AG10803 (cell line): Measurements from ENCODE around the gene APH1A.
A peak's percentile ranks its signal among the peaks of the same experiment; 100 is the strongest.
"Not testable (repeated sequence)": the region's sequence is repeated elsewhere in the genome, so short reads cannot be mapped to it uniquely, and the experiment has no call there.

ENCODE experiments used
- DNase-seq: peaks from one replicate; pipeline ENCODE4 v3.0.0; 2010; ENCODE audit warnings: low read depth
- H3K4me3 ChIP-seq: 2 replicates; pipeline ENCODE4 v1.5.1; 2011; ENCODE audit warnings: mild to moderate bottlenecking, low read length, control low read depth
- TF ChIP-seq, protein P1 (sequence below): conservative IDR thresholded peaks from 2 replicates; pipeline ENCODE4 v1.5.1; 2011; ENCODE audit warnings: mild to moderate bottlenecking, low read length, control low read depth, inconsistent platforms

Gene APH1A

DNA sequence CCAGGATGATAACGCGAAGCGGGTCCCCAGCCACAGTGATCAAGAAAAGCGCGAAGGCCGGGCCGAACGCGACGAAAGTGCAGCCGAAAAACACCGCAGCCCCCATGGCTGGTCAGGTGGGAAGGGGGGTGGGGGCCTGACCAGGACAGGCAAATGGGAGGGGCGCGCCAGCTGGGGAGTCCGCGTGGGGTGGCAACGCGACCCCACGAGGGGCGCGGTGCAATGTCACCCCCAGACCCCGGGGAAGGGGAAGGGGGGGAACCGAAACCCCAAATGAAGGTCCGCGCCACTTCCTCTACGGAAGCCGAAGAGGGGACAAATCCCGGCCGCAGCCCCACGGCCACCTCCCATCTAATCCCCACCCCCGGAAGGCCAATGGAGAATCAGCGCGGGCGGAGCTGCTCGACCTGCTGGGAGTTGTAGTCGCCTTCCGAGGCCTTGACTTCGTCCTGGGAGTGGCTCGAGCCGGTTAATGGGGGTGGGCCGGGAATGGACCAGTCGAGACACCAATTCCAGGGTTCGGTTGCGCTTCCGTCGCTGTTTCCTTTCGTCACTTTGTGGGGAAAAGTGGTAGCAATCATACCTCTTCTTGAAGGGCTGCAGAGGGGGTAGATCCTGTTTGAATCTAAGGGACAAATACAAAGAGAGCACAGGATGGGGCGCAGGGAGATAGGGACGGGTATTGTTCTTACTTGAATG is at the start of gene APH1A:
TSS of gene APH1A (minus strand) at position 312 of the 699 bp plus-strand sequence. CDS start at position 106, 206 bp downstream.
- TF ChIP-seq, protein P1, sequence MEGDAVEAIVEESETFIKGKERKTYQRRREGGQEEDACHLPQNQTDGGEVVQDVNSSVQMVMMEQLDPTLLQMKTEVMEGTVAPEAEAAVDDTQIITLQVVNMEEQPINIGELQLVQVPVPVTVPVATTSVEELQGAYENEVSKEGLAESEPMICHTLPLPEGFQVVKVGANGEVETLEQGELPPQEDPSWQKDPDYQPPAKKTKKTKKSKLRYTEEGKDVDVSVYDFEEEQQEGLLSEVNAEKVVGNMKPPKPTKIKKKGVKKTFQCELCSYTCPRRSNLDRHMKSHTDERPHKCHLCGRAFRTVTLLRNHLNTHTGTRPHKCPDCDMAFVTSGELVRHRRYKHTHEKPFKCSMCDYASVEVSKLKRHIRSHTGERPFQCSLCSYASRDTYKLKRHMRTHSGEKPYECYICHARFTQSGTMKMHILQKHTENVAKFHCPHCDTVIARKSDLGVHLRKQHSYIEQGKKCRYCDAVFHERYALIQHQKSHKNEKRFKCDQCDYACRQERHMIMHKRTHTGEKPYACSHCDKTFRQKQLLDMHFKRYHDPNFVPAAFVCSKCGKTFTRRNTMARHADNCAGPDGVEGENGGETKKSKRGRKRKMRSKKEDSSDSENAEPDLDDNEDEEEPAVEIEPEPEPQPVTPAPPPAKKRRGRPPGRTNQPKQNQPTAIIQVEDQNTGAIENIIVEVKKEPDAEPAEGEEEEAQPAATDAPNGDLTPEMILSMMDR, result no peak
- peak; percentile 96 for DNase-seq
- peak within 1 kb of the TSS; percentile 94 for H3K4me3 ChIP-seq

GRCh38 chr1:150314691-150315090 is 45.9 kb upstream of the APH1A start:
- H3K4me3 ChIP-seq, DNase-seq: not testable (repeated sequence)

DNA sequence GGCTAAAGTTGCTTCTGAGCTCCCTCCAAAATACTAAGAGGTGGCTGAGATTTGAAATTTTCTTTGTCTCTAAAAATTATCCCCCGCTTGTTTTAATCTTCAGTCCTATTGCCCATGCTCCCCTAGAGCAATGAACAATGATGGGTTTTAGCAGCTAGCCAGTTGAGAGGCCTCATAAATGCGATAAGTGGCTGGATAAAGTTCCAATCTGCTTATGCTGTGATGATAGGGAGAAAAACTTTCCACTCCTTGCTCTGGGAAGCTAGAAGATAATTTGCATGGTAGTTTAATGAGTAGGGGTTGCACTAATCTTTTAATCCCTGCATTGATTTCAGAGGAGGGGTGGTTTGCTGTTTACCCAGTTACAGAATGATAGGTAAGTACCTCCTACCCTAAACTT is 42.9 kb upstream of the APH1A start:
- TF ChIP-seq, protein P1, result no peak
- H3K4me3 ChIP-seq, result no peak overlapping the region
- no peak for DNase-seq

GRCh38 chr1:150309758-150310508 is 41.1 kb upstream of the APH1A start:
- TF ChIP-seq, protein P1, result no peak
- no peak overlapping the region for H3K4me3 ChIP-seq
- no peak for DNase-seq

GRCh38 chr1:150308585-150308984 is 39.8 kb upstream of the APH1A start:
- not testable (repeated sequence) for DNase-seq, H3K4me3 ChIP-seq

GRCh38 chr1:150302902-150303301 is 34.1 kb upstream of the APH1A start:
- H3K4me3 ChIP-seq, result no peak overlapping the region
- TF ChIP-seq, protein P1, result no peak
- no peak for DNase-seq

DNA sequence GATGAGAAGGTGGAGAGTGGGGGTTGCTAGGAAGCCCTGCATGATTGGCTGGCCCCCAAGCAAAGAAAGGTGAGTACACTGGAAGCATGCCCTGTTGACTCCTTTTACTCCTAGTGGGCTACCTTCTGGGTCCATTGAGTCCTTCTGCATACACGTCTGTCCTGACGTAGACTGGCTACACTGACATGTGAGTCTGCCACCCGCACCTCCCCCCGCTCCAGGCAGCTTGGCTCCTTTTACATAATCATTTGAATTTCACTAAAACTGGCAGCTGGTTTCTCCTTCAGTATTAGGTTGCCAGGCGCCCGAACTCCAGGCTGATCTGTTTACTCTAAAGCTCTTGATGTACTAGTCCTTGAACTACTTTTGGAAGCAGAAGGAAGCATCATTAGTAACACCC is 33.5 kb upstream of the APH1A start:
- TF ChIP-seq, protein P1, result no peak
- no peak overlapping the region for H3K4me3 ChIP-seq
- DNase-seq, result no peak

GRCh38 chr1:150299716-150300115 is 30.9 kb upstream of the APH1A start:
- no peak for DNase-seq
- TF ChIP-seq, protein P1, result no peak
- no peak overlapping the region for H3K4me3 ChIP-seq
